ENCODE measurements around the gene ZNF442.
"Not testable (repeated sequence)": the region's sequence is repeated elsewhere in the genome, so short reads cannot be mapped to it uniquely, and the experiment has no call there.

The ZNF442 gene

GRCh38 chr19:12325690-12326089, 39.8 kb downstream of the ZNF442 start:
- DNase-seq = no peak

GRCh38 chr19:12318782-12319413, 46.6 kb downstream of the ZNF442 start:
- no peak for DNase-seq

GRCh38 chr19:12314553-12314952, 50.9 kb downstream of the ZNF442 start:
- DNase-seq = no peak

- DNase-seq = not testable (repeated sequence)
These were observed 56.6 kb downstream of the ZNF442 start for GRCh38 chr19:12308891-12309290.

Data from NCI-H1436 treated with DMSO at 0.1 percent for 48 hours (cell line).